ENCODE measurements around the gene PRKN.

PRKN gene

GRCh38 chr6:161798844-161799394 lies 928.6 kb downstream of the PRKN start:
- H3K27ac ChIP-seq = no peak overlapping the region
- TF ChIP-seq CTCF (IDR thresholded peaks at IDR 0.05; ENCODE audit: low read depth, low read length) = no peak
- no peaks in the 10 kb centered on the region for H3K36me3 ChIP-seq
- H3K27me3 ChIP-seq (ENCODE audit: insufficient read depth, low read depth, severe bottlenecking) = no peaks in the 10 kb centered on the region
- no peak overlapping the region for H3K4me3 ChIP-seq (ENCODE audit: low read depth, low read length)
- no peak for DNase-seq
- no peaks in the 10 kb centered on the region for H3K9me3 ChIP-seq (ENCODE audit: severe bottlenecking)

DNA sequence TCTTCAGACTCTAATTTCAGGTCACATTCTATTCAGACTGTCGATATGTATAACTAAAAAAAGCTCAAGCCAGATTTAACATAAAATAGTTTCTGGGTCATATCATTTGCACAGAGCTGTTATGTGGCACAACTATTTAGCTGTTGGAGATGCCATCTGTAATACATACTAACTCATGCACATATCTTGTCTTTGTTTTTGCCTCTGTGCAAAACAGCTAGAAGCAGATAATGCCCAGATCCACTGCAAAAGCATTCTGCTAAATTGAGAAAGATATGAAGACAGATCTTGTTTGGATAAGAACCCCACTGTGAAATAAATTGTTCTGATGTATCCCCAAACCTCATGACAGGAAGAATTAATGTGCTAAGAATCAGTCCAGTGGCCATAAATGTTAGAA lies 930.9 kb downstream of the PRKN start:
- Histone ChIP-seq H3K27ac (no peak overlapping the region), H3K9me3 (ENCODE audit: severe bottlenecking) (no peaks in the 10 kb centered on the region), H3K27me3 (ENCODE audit: insufficient read depth, low read depth, severe bottlenecking) (no peaks in the 10 kb centered on the region), H3K36me3 (no peaks in the 10 kb centered on the region), H3K4me3 (ENCODE audit: low read depth, low read length) (no peak overlapping the region)
- no peak for DNase-seq
- no peak for TF ChIP-seq CTCF (IDR thresholded peaks at IDR 0.05; ENCODE audit: low read depth, low read length)

DNA sequence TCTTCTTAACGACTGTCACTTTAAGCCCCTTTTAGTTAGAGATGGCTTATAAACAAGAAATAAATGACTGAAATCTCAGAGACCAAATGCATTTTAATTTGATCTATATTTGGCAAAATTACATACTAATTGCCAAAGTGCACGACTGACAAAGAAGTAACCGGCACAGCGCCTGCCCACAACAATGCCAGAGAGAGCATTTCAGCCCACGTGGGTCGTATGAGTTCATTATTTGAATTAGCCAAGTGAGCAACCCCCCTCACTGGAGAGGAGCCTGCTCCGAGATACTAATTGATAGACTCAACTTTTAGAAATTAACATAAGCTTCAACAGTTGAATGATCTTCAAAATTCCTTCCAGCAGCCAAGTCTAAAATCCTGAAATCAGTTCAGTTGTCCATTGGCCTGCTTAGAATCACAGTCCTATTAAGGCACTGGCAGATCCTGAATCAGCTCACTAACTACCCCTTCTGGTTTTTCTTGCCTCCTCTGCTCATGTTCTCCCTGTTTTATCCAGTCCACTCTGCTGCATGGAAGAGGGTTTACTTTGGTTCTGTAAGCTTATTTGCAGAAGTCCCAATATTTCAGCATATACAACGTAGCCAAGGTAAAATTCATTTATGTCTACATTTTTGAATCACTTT lies 934.6 kb downstream of the PRKN start:
- no peaks in the 10 kb centered on the region for H3K27me3 ChIP-seq (ENCODE audit: insufficient read depth, low read depth, severe bottlenecking)
- no peak for TF ChIP-seq CTCF (IDR thresholded peaks at IDR 0.05; ENCODE audit: low read depth, low read length)
- no peaks in the 10 kb centered on the region for H3K9me3 ChIP-seq (ENCODE audit: severe bottlenecking)
- no peak overlapping the region for H3K4me3 ChIP-seq (ENCODE audit: low read depth, low read length)
- H3K27ac ChIP-seq = no peak overlapping the region
- H3K36me3 ChIP-seq = no peaks in the 10 kb centered on the region
- DNase-seq = no peak

- TF ChIP-seq CTCF (IDR thresholded peaks at IDR 0.05; ENCODE audit: low read depth, low read length) = no peak
- DNase-seq = no peak
- H3K4me3 ChIP-seq (ENCODE audit: low read depth, low read length) = no peak overlapping the region
- H3K9me3 ChIP-seq (ENCODE audit: severe bottlenecking) = no peaks in the 10 kb centered on the region
- H3K27ac ChIP-seq = no peak overlapping the region
- no peaks in the 10 kb centered on the region for H3K27me3 ChIP-seq (ENCODE audit: insufficient read depth, low read depth, severe bottlenecking)
- H3K36me3 ChIP-seq = no peaks in the 10 kb centered on the region
Measured at GRCh38 chr6:161788531-161788930, 939.0 kb downstream of the PRKN start.

DNA sequence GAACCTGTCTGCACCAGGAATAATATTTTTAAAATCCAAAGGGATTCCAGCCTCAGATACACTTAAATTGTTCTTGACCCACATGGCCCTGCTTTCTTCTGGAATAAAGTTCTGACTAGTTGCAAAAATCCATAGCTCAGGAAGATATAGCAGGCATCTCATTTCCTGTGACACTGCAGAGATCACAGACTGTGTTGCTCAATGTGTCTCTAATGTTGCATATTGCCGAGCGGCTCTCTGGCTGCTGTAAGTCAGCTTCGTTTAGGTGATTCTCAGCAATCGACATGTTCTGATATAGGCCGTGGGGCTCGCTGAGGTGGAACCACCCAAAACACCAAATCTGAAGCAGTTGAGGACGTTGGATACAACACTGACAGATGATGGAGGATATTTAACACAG lies 955.4 kb downstream of the PRKN start:
- DNase-seq = no peak
- Histone ChIP-seq H3K9me3 (ENCODE audit: severe bottlenecking) (no peaks in the 10 kb centered on the region), H3K36me3 (no peaks in the 10 kb centered on the region), H3K27me3 (ENCODE audit: insufficient read depth, low read depth, severe bottlenecking) (no peaks in the 10 kb centered on the region), H3K27ac (no peak overlapping the region), H3K4me3 (ENCODE audit: low read depth, low read length) (no peak overlapping the region)
- no peak for TF ChIP-seq CTCF (IDR thresholded peaks at IDR 0.05; ENCODE audit: low read depth, low read length)

- Histone ChIP-seq H3K9me3 (ENCODE audit: severe bottlenecking) (no peaks in the 10 kb centered on the region), H3K4me3 (ENCODE audit: low read depth, low read length) (no peak overlapping the region), H3K27ac (no peak overlapping the region), H3K36me3 (no peaks in the 10 kb centered on the region), H3K27me3 (ENCODE audit: insufficient read depth, low read depth, severe bottlenecking) (no peaks in the 10 kb centered on the region)
- no peak for TF ChIP-seq CTCF (IDR thresholded peaks at IDR 0.05; ENCODE audit: low read depth, low read length)
- no peak for DNase-seq
Measured at GRCh38 chr6:161761966-161762365, 965.6 kb downstream of the PRKN start.
